GM18498 (cell line): ENCODE measurements around the gene SRRT.
"Not testable (repeated sequence)": the region's sequence is repeated elsewhere in the genome, so short reads cannot be mapped to it uniquely, and the experiment has no call there.

Experiments used
- ATAC-seq: cut with Tn5 transposase; IDR thresholded peaks from one replicate; pipeline ENCODE4 v1.9.1; 2021; ENCODE audit warnings: mild to moderate bottlenecking, moderate library complexity; ENCODE audit not compliant: unreplicated experiment

Gene SRRT

GRCh38 chr7:100893318-100893895 is 18.5 kb downstream of the SRRT start:
- no peak for ATAC-seq

- no peak for ATAC-seq
Measured at GRCh38 chr7:100893910-100894721, 19.2 kb downstream of the SRRT start.

GRCh38 chr7:100894860-100895700 is 20.2 kb downstream of the SRRT start:
- no peak for ATAC-seq

- ATAC-seq, result no peak
Measured at GRCh38 chr7:100895701-100895955, 20.7 kb downstream of the SRRT start, which contains the start of gene ACHE. ACHE (minus strand) TSS chr7:100895888; CDS start chr7:100894232, 1,656 bp downstream.

GRCh38 chr7:100895956-100896731 is 21.2 kb downstream of the SRRT start:
- no peak for ATAC-seq

GRCh38 chr7:100896732-100897608 is 22.1 kb downstream of the SRRT start:
- ATAC-seq, result no peak

GRCh38 chr7:100897772-100898454 is 23.0 kb downstream of the SRRT start:
- no peak for ATAC-seq

- no peak for ATAC-seq
Measured at GRCh38 chr7:100899432-100899831, 24.5 kb downstream of the SRRT start.

GRCh38 chr7:100900978-100901377 is 26.1 kb downstream of the SRRT start:
- no peak for ATAC-seq

GRCh38 chr7:100901921-100902332 is 27.0 kb downstream of the SRRT start:
- ATAC-seq, result no peak

- ATAC-seq, result no peak
Measured at GRCh38 chr7:100902638-100903037, 27.7 kb downstream of the SRRT start.

- no peak for ATAC-seq
Measured at GRCh38 chr7:100908512-100908911, 33.6 kb downstream of the SRRT start.

- not testable (repeated sequence) for ATAC-seq
Measured at GRCh38 chr7:100910443-100910842, 35.5 kb downstream of the SRRT start.

- ATAC-seq, result no peak
Measured at GRCh38 chr7:100911484-100911883, 36.6 kb downstream of the SRRT start.

GRCh38 chr7:100914208-100914878 is 39.4 kb downstream of the SRRT start:
- ATAC-seq, result no peak

GRCh38 chr7:100914879-100915447 is 40.1 kb downstream of the SRRT start:
- no peak for ATAC-seq

GRCh38 chr7:100919335-100919734 is 44.4 kb downstream of the SRRT start:
- not testable (repeated sequence) for ATAC-seq

- not testable (repeated sequence) for ATAC-seq
Measured at GRCh38 chr7:100919779-100920437, 45.0 kb downstream of the SRRT start.
